Measurements from ENCODE around the gene ABCD4.

The ABCD4 gene

GRCh38 chr14:74241652-74242017 lies 61.1 kb downstream of the ABCD4 start:
- DNase-seq (ENCODE audit: low read depth, low spot score) = no peak
- Histone ChIP-seq H3K4me3 (ENCODE audit: insufficient read length, low read depth) (no peak overlapping the region), H3K9me3 (ENCODE audit: insufficient read depth, low read length) (no peaks in the 10 kb centered on the region), H3K36me3 (ENCODE audit: insufficient read depth, insufficient read length, low read length) (no peaks in the 10 kb centered on the region), H3K9ac (ENCODE audit: insufficient read length, low read depth) (no peak overlapping the region), H3K4me1 (ENCODE audit: insufficient read depth, insufficient read length) (peaks cover 10% of the 10 kb centered on the region), H3K27me3 (ENCODE audit: insufficient read depth, insufficient read length) (peaks cover 71% of the 10 kb centered on the region)
- no peak for TF ChIP-seq ZNF274 (IDR thresholded peaks at IDR 0.05; ENCODE audit: low read depth, low read length)
- peak; percentile 72 for TF ChIP-seq SUZ12 (IDR thresholded peaks at IDR 0.05; ENCODE audit: extremely low read depth, insufficient read depth, insufficient read length)

DNA sequence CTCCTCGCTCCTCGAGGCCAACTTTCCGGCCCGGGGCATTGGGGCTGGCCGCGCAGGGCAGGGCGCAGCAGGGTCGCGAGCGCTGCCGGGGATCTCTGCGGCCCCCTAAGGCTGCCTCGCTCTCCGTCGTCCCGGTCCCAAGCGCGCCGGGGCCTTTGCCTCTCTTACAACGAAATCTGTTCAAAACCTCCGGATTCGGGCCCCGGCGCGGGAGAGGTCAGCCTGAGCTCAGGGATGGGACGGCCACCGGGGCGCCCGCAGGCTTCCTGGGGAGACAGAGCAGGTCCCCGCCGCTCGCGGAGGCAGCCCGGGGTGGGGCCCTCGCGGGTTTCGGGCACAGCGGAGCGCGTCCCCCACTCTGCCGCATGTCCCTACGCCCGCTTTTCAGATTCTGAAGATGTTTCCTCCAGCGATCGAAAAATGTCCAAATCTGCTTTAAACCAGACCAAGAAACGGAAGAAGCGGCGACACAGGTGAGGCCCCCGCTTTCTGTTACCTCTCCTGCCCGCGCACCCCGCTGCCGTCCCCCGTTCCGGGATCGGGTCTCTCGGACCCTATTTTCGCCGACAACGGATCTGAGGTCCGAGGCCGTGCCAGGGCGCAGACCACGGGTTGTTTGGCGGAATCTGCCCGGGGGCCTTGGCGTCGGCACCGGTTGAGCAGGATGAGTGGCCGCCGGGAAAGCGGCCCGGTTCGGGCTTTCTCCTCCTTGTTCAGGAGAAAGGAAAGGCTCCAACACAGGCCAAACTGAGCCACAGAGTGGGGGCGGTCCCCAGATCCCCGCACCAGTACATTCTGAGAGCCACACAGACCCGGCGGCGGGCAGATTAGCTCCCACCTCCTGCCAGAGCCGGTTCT lies 61.7 kb downstream of the ABCD4 start:
- Histone ChIP-seq H3K4me3 (ENCODE audit: insufficient read length, low read depth) (peak overlapping the region; percentile 40), H3K9me3 (ENCODE audit: insufficient read depth, low read length) (no peaks in the 10 kb centered on the region), H3K27me3 (ENCODE audit: insufficient read depth, insufficient read length) (peaks cover 71% of the 10 kb centered on the region), H3K9ac (ENCODE audit: insufficient read length, low read depth) (peak overlapping the region; percentile 64), H3K36me3 (ENCODE audit: insufficient read depth, insufficient read length, low read length) (no peaks in the 10 kb centered on the region), H3K4me1 (ENCODE audit: insufficient read depth, insufficient read length) (peaks cover 7% of the 10 kb centered on the region)
- no peak for DNase-seq (ENCODE audit: low read depth, low spot score)
- TF ChIP-seq ZNF274 (IDR thresholded peaks at IDR 0.05; ENCODE audit: low read depth, low read length) (no peak), YY1 (IDR thresholded peaks at IDR 0.05; ENCODE audit: insufficient read depth, insufficient read length) (no peak), SUZ12 (IDR thresholded peaks at IDR 0.05; ENCODE audit: extremely low read depth, insufficient read depth, insufficient read length) (peak; percentile 73)

DNA sequence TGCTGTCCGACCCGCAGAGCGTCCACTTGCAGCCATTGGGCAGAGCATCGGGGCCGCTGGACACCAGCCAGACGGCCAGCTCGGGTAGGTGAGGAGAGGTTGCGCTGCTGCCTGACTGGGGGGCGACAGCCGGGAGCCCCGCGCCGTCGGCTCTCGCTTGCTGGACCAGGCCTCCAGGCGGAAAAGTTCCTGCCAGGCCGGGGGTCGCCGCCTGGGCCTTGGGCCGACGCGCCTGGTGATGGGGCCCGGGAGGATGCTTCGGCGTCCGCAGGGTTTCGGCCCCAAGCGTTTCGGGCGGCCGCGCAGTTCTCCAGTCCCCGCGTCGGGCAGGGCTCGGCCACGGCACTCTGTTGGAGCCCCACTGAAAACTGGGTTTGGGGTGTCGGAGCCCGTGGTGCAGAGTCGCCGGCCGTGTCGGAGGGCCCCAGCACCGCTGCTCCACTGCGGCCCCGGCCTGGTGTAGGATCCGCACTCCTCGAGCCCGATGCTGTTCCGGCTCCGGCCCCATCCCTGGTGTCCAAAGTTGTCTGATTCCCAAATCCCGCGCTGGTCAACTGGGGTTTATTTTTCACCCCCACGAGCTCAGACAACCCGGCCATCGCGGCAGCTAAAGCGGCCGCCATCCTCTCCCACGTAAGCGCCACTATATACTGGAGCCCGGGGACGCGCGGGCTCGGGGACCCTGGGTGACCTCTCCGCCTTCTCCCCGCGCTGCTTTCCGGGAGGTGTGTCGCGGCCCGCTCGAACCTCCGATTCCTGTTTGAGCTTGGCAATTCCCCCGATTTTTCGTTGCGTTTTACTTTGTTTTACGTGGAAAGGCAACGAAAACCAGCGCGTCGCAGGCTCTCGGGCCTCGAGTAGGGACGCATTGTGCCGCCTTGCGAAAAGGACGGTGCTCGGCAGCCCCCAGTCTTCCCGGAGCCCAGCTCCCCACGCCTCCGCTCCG lies 62.6 kb downstream of the ABCD4 start:
- peaks cover 71% of the 10 kb centered on the region for H3K27me3 ChIP-seq (ENCODE audit: insufficient read depth, insufficient read length)
- H3K9ac ChIP-seq (ENCODE audit: insufficient read length, low read depth) = peak overlapping the region; percentile 56
- DNase-seq (ENCODE audit: low read depth, low spot score) = no peak
- TF ChIP-seq ZNF274 (IDR thresholded peaks at IDR 0.05; ENCODE audit: low read depth, low read length) = no peak
- TF ChIP-seq YY1 (IDR thresholded peaks at IDR 0.05; ENCODE audit: insufficient read depth, insufficient read length) = no peak
- peak; percentile 90 for TF ChIP-seq SUZ12 (IDR thresholded peaks at IDR 0.05; ENCODE audit: extremely low read depth, insufficient read depth, insufficient read length)
- peaks cover 5% of the 10 kb centered on the region for H3K4me1 ChIP-seq (ENCODE audit: insufficient read depth, insufficient read length)
- no peaks in the 10 kb centered on the region for H3K36me3 ChIP-seq (ENCODE audit: insufficient read depth, insufficient read length, low read length)
- H3K4me3 ChIP-seq (ENCODE audit: insufficient read length, low read depth) = peak overlapping the region; percentile 40
- no peaks in the 10 kb centered on the region for H3K9me3 ChIP-seq (ENCODE audit: insufficient read depth, low read length)

DNA sequence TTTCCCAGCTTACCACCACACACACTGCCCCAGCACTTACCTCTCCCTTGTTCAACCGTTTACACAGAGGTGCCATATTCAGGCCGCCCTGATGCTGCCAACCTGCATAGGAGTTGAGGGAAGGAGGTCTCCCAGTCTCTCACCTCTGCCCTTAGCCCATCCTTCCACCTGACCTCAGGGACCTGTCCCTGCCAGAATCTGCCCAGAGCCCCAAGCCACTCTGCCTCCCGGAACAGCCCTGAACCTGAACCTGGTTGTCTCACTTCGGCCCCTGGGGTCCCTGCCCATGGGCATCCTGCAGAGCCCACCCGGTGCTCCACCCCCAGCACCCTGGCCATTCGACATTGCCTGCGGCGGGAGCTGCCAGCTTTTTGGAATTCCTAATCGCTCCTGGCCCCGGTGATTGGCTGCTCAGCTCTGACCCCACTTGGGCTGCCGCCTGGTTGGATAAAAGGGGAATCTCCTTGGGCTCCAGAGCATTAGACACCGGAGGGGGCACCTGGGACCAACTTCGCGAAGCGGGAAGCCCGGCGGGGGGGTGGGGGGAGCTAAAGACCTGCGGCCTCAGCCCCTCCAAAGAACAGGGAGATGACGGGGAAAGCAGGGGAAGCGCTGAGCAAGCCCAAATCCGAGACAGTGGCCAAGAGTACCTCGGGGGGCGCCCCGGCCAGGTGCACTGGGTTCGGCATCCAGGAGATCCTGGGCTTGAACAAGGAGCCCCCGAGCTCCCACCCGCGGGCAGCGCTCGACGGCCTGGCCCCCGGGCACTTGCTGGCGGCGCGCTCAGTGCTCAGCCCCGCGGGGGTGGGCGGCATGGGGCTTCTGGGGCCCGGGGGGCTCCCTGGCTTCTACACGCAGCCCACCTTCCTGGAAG lies 63.5 kb downstream of the ABCD4 start, which contains the start of gene VSX2:
Gene VSX2 (plus strand): TSS at position 476 of the 874 bp plus-strand sequence. CDS start 113 bp downstream, at position 589.
- no peaks in the 10 kb centered on the region for H3K9me3 ChIP-seq (ENCODE audit: insufficient read depth, low read length)
- H3K36me3 ChIP-seq (ENCODE audit: insufficient read depth, insufficient read length, low read length) = no peaks in the 10 kb centered on the region
- H3K9ac ChIP-seq (ENCODE audit: insufficient read length, low read depth) = peak within 1 kb of the TSS; percentile 56
- H3K27me3 ChIP-seq (ENCODE audit: insufficient read depth, insufficient read length) = peaks cover 73% of the 10 kb centered on the region
- TF ChIP-seq SUZ12 (IDR thresholded peaks at IDR 0.05; ENCODE audit: extremely low read depth, insufficient read depth, insufficient read length) = no peak
- no peak for TF ChIP-seq YY1 (IDR thresholded peaks at IDR 0.05; ENCODE audit: insufficient read depth, insufficient read length)
- TF ChIP-seq ZNF274 (IDR thresholded peaks at IDR 0.05; ENCODE audit: low read depth, low read length) = no peak
- peaks cover under 1% of the 10 kb centered on the region for H3K4me1 ChIP-seq (ENCODE audit: insufficient read depth, insufficient read length)
- peak within 1 kb of the TSS; percentile 40 for H3K4me3 ChIP-seq (ENCODE audit: insufficient read length, low read depth)
- no peak for DNase-seq (ENCODE audit: low read depth, low spot score)

GRCh38 chr14:74237441-74237840 lies 65.3 kb downstream of the ABCD4 start:
- H3K9me3 ChIP-seq (ENCODE audit: insufficient read depth, low read length) = peaks cover 2% of the 10 kb centered on the region; the same call in 1 of the 2 replicates
- no peak overlapping the region for H3K4me3 ChIP-seq (ENCODE audit: insufficient read length, low read depth)
- H3K27me3 ChIP-seq (ENCODE audit: insufficient read depth, insufficient read length) = peaks cover 59% of the 10 kb centered on the region
- DNase-seq (ENCODE audit: low read depth, low spot score) = no peak
- no peaks in the 10 kb centered on the region for H3K36me3 ChIP-seq (ENCODE audit: insufficient read depth, insufficient read length, low read length)
- TF ChIP-seq YY1 (IDR thresholded peaks at IDR 0.05; ENCODE audit: insufficient read depth, insufficient read length) = no peak
- TF ChIP-seq ZNF274 (IDR thresholded peaks at IDR 0.05; ENCODE audit: low read depth, low read length) = no peak
- TF ChIP-seq SUZ12 (IDR thresholded peaks at IDR 0.05; ENCODE audit: extremely low read depth, insufficient read depth, insufficient read length) = no peak
- H3K4me1 ChIP-seq (ENCODE audit: insufficient read depth, insufficient read length) = no peaks in the 10 kb centered on the region
- H3K9ac ChIP-seq (ENCODE audit: insufficient read length, low read depth) = no peak overlapping the region

Measured in NT2/D1 (cell line).